ENCODE results near the gene KIF7.

DNA sequence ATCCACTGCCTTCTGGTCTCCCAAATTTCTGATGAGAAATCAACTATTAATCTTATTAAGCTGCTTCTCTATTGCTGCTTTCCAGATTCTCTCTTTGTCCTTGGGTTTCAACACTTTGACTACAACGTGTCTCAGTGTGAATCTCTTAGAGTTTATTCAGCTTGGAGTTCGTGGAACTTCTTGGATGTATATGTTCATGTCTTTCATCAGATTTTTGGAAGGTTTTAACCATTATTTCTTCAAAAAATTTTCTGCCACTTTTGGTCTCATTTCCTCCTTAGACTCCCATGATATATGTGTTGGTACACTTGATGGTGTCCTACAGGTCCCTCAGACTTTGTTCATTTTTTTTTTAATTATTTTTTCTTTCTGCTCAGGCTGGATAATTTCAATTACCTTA is 44.0 kb downstream of the KIF7 start:
- TF ChIP-seq, protein P1, sequence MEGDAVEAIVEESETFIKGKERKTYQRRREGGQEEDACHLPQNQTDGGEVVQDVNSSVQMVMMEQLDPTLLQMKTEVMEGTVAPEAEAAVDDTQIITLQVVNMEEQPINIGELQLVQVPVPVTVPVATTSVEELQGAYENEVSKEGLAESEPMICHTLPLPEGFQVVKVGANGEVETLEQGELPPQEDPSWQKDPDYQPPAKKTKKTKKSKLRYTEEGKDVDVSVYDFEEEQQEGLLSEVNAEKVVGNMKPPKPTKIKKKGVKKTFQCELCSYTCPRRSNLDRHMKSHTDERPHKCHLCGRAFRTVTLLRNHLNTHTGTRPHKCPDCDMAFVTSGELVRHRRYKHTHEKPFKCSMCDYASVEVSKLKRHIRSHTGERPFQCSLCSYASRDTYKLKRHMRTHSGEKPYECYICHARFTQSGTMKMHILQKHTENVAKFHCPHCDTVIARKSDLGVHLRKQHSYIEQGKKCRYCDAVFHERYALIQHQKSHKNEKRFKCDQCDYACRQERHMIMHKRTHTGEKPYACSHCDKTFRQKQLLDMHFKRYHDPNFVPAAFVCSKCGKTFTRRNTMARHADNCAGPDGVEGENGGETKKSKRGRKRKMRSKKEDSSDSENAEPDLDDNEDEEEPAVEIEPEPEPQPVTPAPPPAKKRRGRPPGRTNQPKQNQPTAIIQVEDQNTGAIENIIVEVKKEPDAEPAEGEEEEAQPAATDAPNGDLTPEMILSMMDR (IDR thresholded peaks at IDR 0.05), result no peak
- TF ChIP-seq POLR2A (IDR thresholded peaks at IDR 0.05), result no peak

All from adrenal gland (tissue), 5 donors.